ENCODE measurements around the gene BAG5. TPM values are rescaled to one million over a fixed set of nuclear protein-coding genes. Genes with fewer than 3 reads are reported as not detected.

Gene BAG5
- total RNA-seq, 1 experiment from 2014 or later: 29.2 TPM

- TF ChIP-seq ATF2 (CRISPR knock-in tag; IDR thresholded peaks at IDR 0.05; ENCODE audit: borderline replicate concordance, low read depth) (no peak), PRDM15 (CRISPR knock-in tag; IDR thresholded peaks at IDR 0.05) (no peak), FOXJ3 (CRISPR knock-in tag; IDR thresholded peaks at IDR 0.05; ENCODE audit: borderline replicate concordance) (no peak), FOXP1 (CRISPR knock-in tag; IDR thresholded peaks at IDR 0.05; ENCODE audit: borderline replicate concordance) (no peak)
- no peaks in the 10 kb centered on the region for H3K27me3 Mint-ChIP-seq (ENCODE audit: low read depth)
- ChIA-PET POLR2A (interaction anchor here (0.6 to 0.8 kb wide), 2 partner anchors 33 to 77 kb away, joined by 3 read pairs; no protein-coding TSS in a partner anchor), CTCF (interaction anchor here (0.6 kb wide), 1 partner anchor 622 kb away, joined by 3 read pairs; no protein-coding TSS in a partner anchor)
- ATAC-seq: peak; percentile 61
- peak; percentile 24 for DNase-seq (ENCODE audit: low spot score)
- peaks cover 5% of the 10 kb centered on the region for H3K36me3 Mint-ChIP-seq
- no peaks in the 10 kb centered on the region for H3K9me3 Mint-ChIP-seq
- peaks cover 14% of the 10 kb centered on the region for H3K4me1 Mint-ChIP-seq
- H3K4me3 Mint-ChIP-seq: no peak overlapping the region
- peak overlapping the region; percentile 90 for H3K27ac Mint-ChIP-seq
Observed at GRCh38 chr14:103594265-103594664, 31.8 kb upstream of the BAG5 start.

GRCh38 chr14:103593577-103593976, 31.1 kb upstream of the BAG5 start:
- Mint-ChIP-seq H3K36me3 (peaks cover 10% of the 10 kb centered on the region), H3K27me3 (ENCODE audit: low read depth) (no peaks in the 10 kb centered on the region), H3K27ac (peak overlapping the region; percentile 70), H3K4me1 (peaks cover 14% of the 10 kb centered on the region), H3K9me3 (no peaks in the 10 kb centered on the region), H3K4me3 (no peak overlapping the region)
- ChIA-PET CTCF (interaction anchor here (0.6 kb wide), 1 partner anchor 621 kb away, joined by 3 read pairs; no protein-coding TSS in a partner anchor), POLR2A (interaction anchor here (0.6 kb wide), 2 partner anchors 78 to 1830 kb away, joined by 3 to 4 read pairs; no protein-coding TSS in a partner anchor)
- DNase-seq (ENCODE audit: low spot score) (no peak), ATAC-seq (no peak)
- TF ChIP-seq NR3C1 (CRISPR knock-in tag; conservative IDR thresholded peaks at IDR 0.05; ENCODE audit: low read depth) (no peak), ATF1 (CRISPR knock-in tag; IDR thresholded peaks at IDR 0.05) (no peak), ATF2 (CRISPR knock-in tag; IDR thresholded peaks at IDR 0.05; ENCODE audit: borderline replicate concordance, low read depth) (no peak)

GRCh38 chr14:103584326-103584915, 22.0 kb upstream of the BAG5 start:
- ATAC-seq (no peak), DNase-seq (ENCODE audit: low spot score) (no peak)
- no peak for TF ChIP-seq ZNF671 (CRISPR knock-in tag; IDR thresholded peaks at IDR 0.05)
- no peak for TF ChIP-seq ESRRA (CRISPR knock-in tag; IDR thresholded peaks at IDR 0.05; ENCODE audit: borderline replicate concordance)
- no peak for TF ChIP-seq TCF7 (CRISPR knock-in tag; IDR thresholded peaks at IDR 0.05; ENCODE audit: low read depth)
- no peak for TF ChIP-seq HMGXB4 (CRISPR knock-in tag; IDR thresholded peaks at IDR 0.05)
- TF ChIP-seq NFE2L1 (CRISPR knock-in tag; IDR thresholded peaks at IDR 0.05): no peak
- TF ChIP-seq ATF3 (CRISPR knock-in tag; conservative IDR thresholded peaks at IDR 0.05): no peak
- TF ChIP-seq FOXP4 (CRISPR knock-in tag; IDR thresholded peaks at IDR 0.05): no peak
- TF ChIP-seq STAT6 (CRISPR knock-in tag; conservative IDR thresholded peaks at IDR 0.05; ENCODE audit: low read depth): no peak
- TF ChIP-seq ZNF317 (CRISPR knock-in tag; IDR thresholded peaks at IDR 0.05; ENCODE audit: borderline replicate concordance, low read depth): no peak
- no peak for TF ChIP-seq MYBL2 (CRISPR knock-in tag; IDR thresholded peaks at IDR 0.05)
- H3K9me3 Mint-ChIP-seq: peaks cover 3% of the 10 kb centered on the region
- H3K27me3 Mint-ChIP-seq (ENCODE audit: low read depth): no peaks in the 10 kb centered on the region
- H3K36me3 Mint-ChIP-seq: peaks cover 26% of the 10 kb centered on the region
- no peaks in the 10 kb centered on the region for H3K4me1 Mint-ChIP-seq
- H3K27ac Mint-ChIP-seq: peak overlapping the region; percentile 67
- ChIA-PET POLR2A (no interaction called here), CTCF (interaction anchor here (1.7 kb wide), 1 partner anchor 66 kb away, joined by 3 read pairs; no protein-coding TSS in a partner anchor)
- H3K4me3 Mint-ChIP-seq: no peak overlapping the region

Measured in WTC11 (cell line).